Measurements from ENCODE around the gene PDX1. TPM values are rescaled to one million over a fixed set of nuclear protein-coding genes. Genes with fewer than 3 reads are reported as not detected.

Gene PDX1
- total and polyA plus RNA-seq, 2 of the 13 experiments (the other 11 are each of a cell fraction or from before 2014, with no cell fraction given): 0.07 TPM; not detected in 1

GRCh38 chr13:27907121-27907787 lies 12.5 kb upstream of the PDX1 start (continued):
- peak; percentile 81 for TF ChIP-seq ZNF646 (CRISPR knock-in tag; IDR thresholded peaks at IDR 0.05)

DNA sequence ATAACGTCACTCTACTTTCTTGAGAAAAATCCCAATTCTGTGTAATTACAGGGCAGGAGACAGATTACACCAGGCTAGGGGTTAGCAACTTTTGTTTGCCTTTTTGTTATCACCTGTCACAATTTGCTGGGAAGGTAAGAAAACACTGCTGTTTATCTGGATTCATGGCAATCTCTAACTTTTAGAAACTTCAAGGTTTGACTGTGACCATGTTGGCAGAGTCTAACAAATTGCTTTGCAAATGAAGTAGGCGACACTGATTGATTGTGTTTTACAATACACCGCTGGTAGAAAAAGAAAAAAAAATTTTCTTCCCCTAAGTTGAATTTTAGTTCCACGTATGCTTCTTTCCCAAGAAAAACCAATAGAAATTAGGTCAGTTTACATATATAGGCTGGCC lies 10.4 kb upstream of the PDX1 start:
- in situ Hi-C loops (cut with HindIII; ENCODE audit: extremely low pct_ligation_motif_present, low pct_unique_long_range_greater_than_20kb): no loop called here
- TF ChIP-seq ZFX (CRISPR knock-in tag; IDR thresholded peaks at IDR 0.05; ENCODE audit: low read depth) (no peak), EEA1 (CRISPR knock-in tag; IDR thresholded peaks at IDR 0.05; ENCODE audit: borderline replicate concordance) (no peak), FOXA1 (IDR thresholded peaks at IDR 0.05) (no peak), FOXA1 (CRISPR knock-in tag; IDR thresholded peaks at IDR 0.05) (no peak), SOX6 (IDR thresholded peaks at IDR 0.05) (no peak), SOX6 (CRISPR knock-in tag; IDR thresholded peaks at IDR 0.05) (no peak), SUZ12 (IDR thresholded peaks at IDR 0.05; ENCODE audit: low read depth, low read length) (no peak), ONECUT2 (CRISPR knock-in tag; IDR thresholded peaks at IDR 0.05) (no peak), ZFY (CRISPR knock-in tag; IDR thresholded peaks at IDR 0.05) (no peak), CENPT (CRISPR knock-in tag; IDR thresholded peaks at IDR 0.05; ENCODE audit: low read depth) (no peak), ZNF256 (CRISPR knock-in tag; conservative IDR thresholded peaks at IDR 0.05) (no peak), SRSF1 (optimal IDR thresholded peaks at IDR 0.05; ENCODE audit: low read depth, low read length) (no peak), CENPBD1 (CRISPR knock-in tag; IDR thresholded peaks at IDR 0.05; ENCODE audit: borderline replicate concordance, low read depth) (no peak), ZNF251 (CRISPR knock-in tag; IDR thresholded peaks at IDR 0.05) (no peak), JUND (CRISPR knock-in tag; IDR thresholded peaks at IDR 0.05) (no peak), ZKSCAN1 (IDR thresholded peaks at IDR 0.05; ENCODE audit: low read length) (no peak)
- peaks cover 9% of the 10 kb centered on the region for H3K4me1 ChIP-seq (ENCODE audit: insufficient read depth, low read length)
- H3K27me3 ChIP-seq (ENCODE audit: control insufficient read depth in 1 of 2, insufficient read depth in 2 of 2, low read length in 2 of 2): no peaks in the 10 kb centered on the region; a peak in 1 of 5 replicates
- DNase-seq (ENCODE audit: low spot score): no peak
- 25% methylated on average over 4 of the region's 4 CpGs for WGBS (ENCODE audit: low lambda C conversion rate)
- no peaks in the 10 kb centered on the region for H3K36me3 ChIP-seq (replicated peaks in 1 of 2; ENCODE audit: control insufficient read depth in 1 of 2, insufficient read depth in 2 of 2, low read length in 2 of 2)
- H3K79me2 ChIP-seq (ENCODE audit: insufficient read depth, low read length): no peaks in the 10 kb centered on the region
- FAIRE-seq: no peak
- H3K9ac ChIP-seq (ENCODE audit: insufficient read depth, low read depth, low read length): no peak overlapping the region
- intact Hi-C loops (cut with micrococcal nuclease; ENCODE audit: unreplicated experiment): no loop called here
- ChIA-PET CTCF (ENCODE audit: low intra/inter-chr PET ratio, low total read pairs) (no interaction called here), POLR2A (no interaction called here)
- H3K27ac ChIP-seq (ENCODE audit: extremely low read length, insufficient read depth, low read length): no peak overlapping the region
- no peaks in the 10 kb centered on the region for H3K9me3 ChIP-seq (ENCODE audit: low read length)
- no TSS peak for BruUV-seq (replicated peaks)
- no peak for ATAC-seq
- H2AFZ ChIP-seq (ENCODE audit: low read length): no peak overlapping the region
- no peak overlapping the region for H3K4me2 ChIP-seq (ENCODE audit: low read depth, low read length)
- H4K20me1 ChIP-seq (ENCODE audit: insufficient read depth, low read length): no peaks in the 10 kb centered on the region
- no peak overlapping the region for H3K4me3 ChIP-seq (replicated peaks in 1 of 3; ENCODE audit: insufficient read depth in 1 of 3, low read depth in 2 of 3, low read length in 3 of 3)
